H9 (cell line): ENCODE results near the gene DAZAP2. TPM values are rescaled to one million over a fixed set of nuclear protein-coding genes. Genes with fewer than 3 reads are reported as not detected.

ENCODE experiments used
- DNase-seq: peaks from one replicate; pipeline ENCODE4 v3.0.0-alpha.2; 2017
- H2AFZ ChIP-seq: one replicate; pipeline ENCODE4 v1.6.1; 2013; ENCODE audit warnings: mild to moderate bottlenecking, low read length, control low read depth, moderate library complexity
- H2AK5ac ChIP-seq: 2 replicates; pipeline ENCODE4 v1.6.1; 2013; ENCODE audit warnings: low read length, control low read depth, mixed read lengths; ENCODE audit not compliant: insufficient read length
- H2BK120ac ChIP-seq: one replicate; pipeline ENCODE4 v1.6.1; 2013; ENCODE audit warnings: low read depth, mild to moderate bottlenecking, low read length, control low read depth, inconsistent platforms; ENCODE audit not compliant: poor library complexity, severe bottlenecking
- H2BK12ac ChIP-seq: 2 replicates; pipeline ENCODE4 v1.6.1; 2013; ENCODE audit warnings: low read length, control low read depth, mixed read lengths, low read depth; ENCODE audit not compliant: insufficient read length
- H2BK15ac ChIP-seq: 2 replicates; pipeline ENCODE4 v1.6.1; 2013; ENCODE audit warnings: low read depth, low read length, control low read depth
- H2BK20ac ChIP-seq: one replicate; pipeline ENCODE4 v1.6.1; 2013; ENCODE audit warnings: low read depth, mild to moderate bottlenecking, low read length, control low read depth, inconsistent platforms; ENCODE audit not compliant: poor library complexity, severe bottlenecking
- H2BK5ac ChIP-seq: 2 replicates; pipeline ENCODE4 v1.6.1; 2013; ENCODE audit warnings: low read length, control low read depth, mixed read lengths; ENCODE audit not compliant: insufficient read length
- H3K14ac ChIP-seq: 2 replicates; pipeline ENCODE4 v1.6.1; 2013; ENCODE audit warnings: low read length, control low read depth; ENCODE audit not compliant: insufficient read depth
- H3K18ac ChIP-seq: 2 replicates; pipeline ENCODE4 v1.6.1; 2013; ENCODE audit warnings: low read depth, mild to moderate bottlenecking, mixed read lengths, low read length, control low read depth; ENCODE audit not compliant: insufficient read length
- H3K23ac ChIP-seq: 2 replicates; pipeline ENCODE4 v1.6.1; 2013; ENCODE audit warnings: low read length, control low read depth, mixed read lengths, low read depth; ENCODE audit not compliant: insufficient read length
- H3K23me2 ChIP-seq: 2 replicates; pipeline ENCODE4 v1.6.1; 2013; ENCODE audit warnings: low read depth, mild to moderate bottlenecking, mixed read lengths, low read length, control low read depth; ENCODE audit not compliant: insufficient read length, poor library complexity, severe bottlenecking
- H3K27ac ChIP-seq: 2 replicates; pipeline ENCODE4 v1.5.1; 2013; ENCODE audit warnings: low read length, control low read depth, mixed read lengths, low read depth; ENCODE audit not compliant: insufficient read length
- H3K27me3 ChIP-seq: 2 replicates; pipeline ENCODE4 v1.6.1; 2013; ENCODE audit warnings: low read length, control low read depth, inconsistent platforms; ENCODE audit not compliant: insufficient read depth
- H3K4ac ChIP-seq: 2 replicates; pipeline ENCODE4 v1.6.1; 2013; ENCODE audit warnings: low read depth, mild to moderate bottlenecking, control low read depth, inconsistent platforms, low read length, moderate library complexity
- H3K4me1 ChIP-seq: 2 replicates; pipeline ENCODE4 v1.6.1; 2013; ENCODE audit warnings: low read length, control low read depth, inconsistent platforms; ENCODE audit not compliant: insufficient read depth
- H3K4me2 ChIP-seq: 2 replicates; pipeline ENCODE4 v1.6.1; 2013; ENCODE audit warnings: low read length, control low read depth, mixed read lengths; ENCODE audit not compliant: insufficient read length, insufficient read depth
- H3K56ac ChIP-seq: 2 replicates; pipeline ENCODE4 v1.6.1; 2013; ENCODE audit warnings: low read depth, mild to moderate bottlenecking, mixed read lengths, low read length, control low read depth; ENCODE audit not compliant: insufficient read length
- H3K79me1 ChIP-seq: 2 replicates; pipeline ENCODE4 v1.6.1; 2013; ENCODE audit warnings: low read depth, mild to moderate bottlenecking, moderate library complexity, low read length, control low read depth, inconsistent platforms; ENCODE audit not compliant: insufficient read depth, poor library complexity, severe bottlenecking
- H3K79me2 ChIP-seq: 2 replicates; pipeline ENCODE4 v1.6.1; 2013; ENCODE audit warnings: low read length, control low read depth, inconsistent platforms; ENCODE audit not compliant: insufficient read depth
- H3K9ac ChIP-seq: 2 replicates; pipeline ENCODE4 v1.6.1; 2013; ENCODE audit warnings: low read length, control low read depth, mixed read lengths; ENCODE audit not compliant: insufficient read length; ENCODE audit errors: extremely low read depth
- H3K9me3 ChIP-seq: one replicate; pipeline ENCODE4 v1.6.1; 2013; ENCODE audit warnings: low read depth, low read length, inconsistent platforms; ENCODE audit not compliant: control insufficient read depth
- H3T11ph ChIP-seq: one replicate; pipeline ENCODE4 v1.6.1; 2013; ENCODE audit warnings: mild to moderate bottlenecking, low read length, control low read depth, inconsistent platforms
- H4K20me1 ChIP-seq: one replicate; pipeline ENCODE4 v1.6.1; 2013; ENCODE audit not compliant: control insufficient read depth, insufficient read length, insufficient read depth
- H4K5ac ChIP-seq: 2 replicates; pipeline ENCODE4 v1.6.1; 2013; ENCODE audit warnings: low read depth, mild to moderate bottlenecking, mixed read lengths, low read length, control low read depth; ENCODE audit not compliant: insufficient read length
- H4K8ac ChIP-seq: replicated peaks from 2 replicates; pipeline ENCODE4 v1.6.1; 2013; ENCODE audit warnings: low read length, control low read depth, mixed read lengths, low read depth; ENCODE audit not compliant: insufficient read length
- H4K91ac ChIP-seq: 2 replicates; pipeline ENCODE4 v1.6.1; 2013; ENCODE audit warnings: low read depth, mild to moderate bottlenecking, moderate library complexity, mixed read lengths, low read length, control low read depth; ENCODE audit not compliant: insufficient read length
- H3K27ac Mint-ChIP-seq, 3 experiments: 2 replicates in 2 of 3; 3 replicates in 1 of 3; pipeline ENCODE4 v1.8.0; 2020 to 2021; ENCODE audit warnings: mixed read lengths in 3 of 3, mild to moderate bottlenecking in 1 of 3, moderate library complexity in 1 of 3
- H3K27me3 Mint-ChIP-seq: 2 replicates; pipeline ENCODE4 v1.8.0; 2021; ENCODE audit warnings: low read depth, mild to moderate bottlenecking, moderate library complexity, mixed read lengths
- H3K36me3 Mint-ChIP-seq, 3 experiments: 2 replicates in 2 of 3; 3 replicates in 1 of 3; pipeline ENCODE4 v1.8.0; 2020 to 2021; ENCODE audit warnings: low read depth in 3 of 3, mixed read lengths in 3 of 3; ENCODE audit not compliant: insufficient read depth in 1 of 3
- H3K4me1 Mint-ChIP-seq, 2 experiments: 2 replicates each; pipeline ENCODE4 v1.8.0; 2020; ENCODE audit warnings: mixed read lengths in 2 of 2
- H3K4me3 Mint-ChIP-seq, 2 experiments: 2 replicates in 1 of 2; 3 replicates in 1 of 2; pipeline ENCODE4 v1.8.0; 2020 to 2021; ENCODE audit warnings: mild to moderate bottlenecking in 2 of 2, mixed read lengths in 2 of 2, moderate library complexity in 1 of 2
- H3K9me3 Mint-ChIP-seq, 2 experiments: 2 replicates in 1 of 2; 3 replicates in 1 of 2; pipeline ENCODE4 v1.8.0; 2020; ENCODE audit warnings: mild to moderate bottlenecking in 2 of 2, mixed read lengths in 2 of 2, moderate library complexity in 1 of 2
- WGBS: extraction: QIAGEN DNeasy Blood & Tissue Kit; methylation state at CpG from one replicate; pipeline ENCODE4 v1.1.7; 2013; ENCODE audit warnings: missing lambda C conversion rate, low lambda C conversion rate, mixed read lengths; ENCODE audit not compliant: insufficient read length; ENCODE audit errors: extremely low coverage; 5-methylcytosine and 5-hydroxymethylcytosine counted together
- total RNA-seq: library from RNA; stranded (reverse); gene quantifications from 2 replicates; pipeline ENCODE4 v1.2.1, GENCODE V29; 2021
- TF ChIP-seq, protein P1 (sequence below): fragments of 200-600 bp; sonication (generic); conservative IDR thresholded peaks from 3 replicates; pipeline ENCODE4 v1.8.0; 2021; ENCODE audit warnings: antibody characterized with exemption, mild to moderate bottlenecking

Gene DAZAP2
- total RNA-seq, 1 experiment from 2014 or later = 23.6 TPM

DNA sequence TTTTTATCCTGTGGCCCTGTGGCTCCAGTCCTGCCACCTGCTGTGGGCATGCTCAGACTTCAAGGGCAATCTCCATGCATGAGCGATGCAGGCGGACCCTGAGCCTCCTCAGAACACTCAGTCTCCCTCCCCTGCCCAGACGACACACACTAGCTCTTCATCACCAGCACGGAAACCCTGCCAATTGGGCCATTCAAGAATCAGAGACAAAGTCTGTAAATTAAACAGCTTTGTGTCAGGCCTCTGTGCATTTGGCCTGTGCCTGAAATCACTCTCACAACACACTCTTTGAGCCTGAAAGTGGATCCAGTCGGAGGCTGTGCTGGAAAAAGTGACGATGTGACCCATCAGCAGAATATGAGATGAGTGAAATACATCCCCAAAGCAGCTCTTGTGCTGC is 33.3 kb upstream of the DAZAP2 start:
- Histone ChIP-seq H3K14ac (no peak overlapping the region), H3K4ac (no peak overlapping the region), H2AFZ (no peak overlapping the region), H3K79me2 (no peaks in the 10 kb centered on the region), H3K9me3 (no peaks in the 10 kb centered on the region), H2BK120ac (no peak overlapping the region), H4K91ac (no peak overlapping the region), H3K4me1 (no peaks in the 10 kb centered on the region), H3T11ph (no peak overlapping the region), H3K18ac (no peak overlapping the region), H4K20me1 (no peaks in the 10 kb centered on the region), H4K8ac (no peak overlapping the region), H4K5ac (no peak overlapping the region), H3K27me3 (no peaks in the 10 kb centered on the region), H3K23ac (no peak overlapping the region), H2BK15ac (no peak overlapping the region), H3K79me1 (no peaks in the 10 kb centered on the region), H3K4me2 (no peak overlapping the region), H3K23me2 (no peaks in the 10 kb centered on the region), H3K9ac (no peak overlapping the region), H2AK5ac (no peak overlapping the region), H2BK12ac (no peak overlapping the region), H3K27ac (no peak overlapping the region), H3K56ac (no peak overlapping the region), H2BK5ac (no peak overlapping the region), H2BK20ac (no peak overlapping the region)
- H3K27ac Mint-ChIP-seq = no peak overlapping the region; a peak in 1 of 7 replicates
- peaks cover 0 to 10% (median 4%) of the 10 kb centered on the region in 3 experiments; a peak in 5 of 7 replicates for H3K36me3 Mint-ChIP-seq
- H3K4me1 Mint-ChIP-seq = no peaks in the 10 kb centered on the region
- TF ChIP-seq, protein P1, sequence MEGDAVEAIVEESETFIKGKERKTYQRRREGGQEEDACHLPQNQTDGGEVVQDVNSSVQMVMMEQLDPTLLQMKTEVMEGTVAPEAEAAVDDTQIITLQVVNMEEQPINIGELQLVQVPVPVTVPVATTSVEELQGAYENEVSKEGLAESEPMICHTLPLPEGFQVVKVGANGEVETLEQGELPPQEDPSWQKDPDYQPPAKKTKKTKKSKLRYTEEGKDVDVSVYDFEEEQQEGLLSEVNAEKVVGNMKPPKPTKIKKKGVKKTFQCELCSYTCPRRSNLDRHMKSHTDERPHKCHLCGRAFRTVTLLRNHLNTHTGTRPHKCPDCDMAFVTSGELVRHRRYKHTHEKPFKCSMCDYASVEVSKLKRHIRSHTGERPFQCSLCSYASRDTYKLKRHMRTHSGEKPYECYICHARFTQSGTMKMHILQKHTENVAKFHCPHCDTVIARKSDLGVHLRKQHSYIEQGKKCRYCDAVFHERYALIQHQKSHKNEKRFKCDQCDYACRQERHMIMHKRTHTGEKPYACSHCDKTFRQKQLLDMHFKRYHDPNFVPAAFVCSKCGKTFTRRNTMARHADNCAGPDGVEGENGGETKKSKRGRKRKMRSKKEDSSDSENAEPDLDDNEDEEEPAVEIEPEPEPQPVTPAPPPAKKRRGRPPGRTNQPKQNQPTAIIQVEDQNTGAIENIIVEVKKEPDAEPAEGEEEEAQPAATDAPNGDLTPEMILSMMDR = no peak
- H3K27me3 Mint-ChIP-seq = no peaks in the 10 kb centered on the region
- no CpG with 5 or more reads among the region's 6 CpGs for WGBS
- DNase-seq = no peak
- H3K4me3 Mint-ChIP-seq = no peak overlapping the region
- H3K9me3 Mint-ChIP-seq = no peaks in the 10 kb centered on the region
